NK-92 (cell line): ENCODE measurements around the gene ADARB1.

Experiments
- DNase-seq: peaks from one replicate; lab custom pipeline; 2025; ENCODE audit not compliant: unreplicated experiment; lab: John Stamatoyannopoulos, UW

Gene ADARB1

DNA sequence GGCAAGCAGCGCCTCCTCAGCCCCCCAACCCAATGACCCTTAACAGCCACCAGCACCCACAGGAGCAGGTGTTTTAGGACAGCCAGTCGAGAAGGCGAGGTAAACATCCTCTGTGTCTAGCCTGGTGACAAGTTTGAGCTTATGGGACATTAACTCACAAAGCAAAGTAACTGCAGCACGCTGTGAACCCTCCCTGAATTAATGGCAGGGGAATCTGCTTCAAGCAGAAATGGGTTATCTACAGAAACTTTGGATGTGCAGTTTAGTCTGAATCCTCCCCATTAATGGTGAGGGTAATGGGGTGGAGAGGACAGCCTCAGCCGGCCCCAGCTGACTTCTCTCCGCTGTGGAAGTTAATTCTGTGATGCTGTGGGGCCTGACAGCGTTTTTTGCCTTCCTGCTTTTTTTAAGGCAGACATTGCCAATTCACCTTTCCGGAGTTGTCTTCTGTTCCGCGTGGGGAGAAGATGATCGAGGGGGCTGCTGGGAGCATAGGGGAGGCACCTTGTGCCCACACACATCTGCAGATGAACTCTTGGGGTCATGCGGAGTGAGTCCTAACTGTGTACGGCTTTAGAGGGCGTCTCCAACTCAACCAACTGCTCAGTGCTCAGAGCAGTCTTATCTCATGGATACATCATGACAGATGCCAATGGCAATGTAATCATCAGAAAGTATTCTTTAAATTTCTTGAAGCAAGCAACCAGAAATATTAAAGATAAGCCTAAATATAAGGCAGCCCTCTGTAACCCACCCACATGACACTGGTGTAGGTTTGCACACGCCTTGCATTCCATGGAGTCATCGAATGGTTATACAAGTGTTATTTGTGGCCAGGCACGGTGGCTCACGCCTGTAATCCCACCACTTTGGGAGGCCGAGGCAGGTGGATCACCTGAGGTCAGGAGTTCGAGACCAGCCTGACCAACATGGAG is 172.3 kb downstream of the ADARB1 start:
- DNase-seq: no peak

DNA sequence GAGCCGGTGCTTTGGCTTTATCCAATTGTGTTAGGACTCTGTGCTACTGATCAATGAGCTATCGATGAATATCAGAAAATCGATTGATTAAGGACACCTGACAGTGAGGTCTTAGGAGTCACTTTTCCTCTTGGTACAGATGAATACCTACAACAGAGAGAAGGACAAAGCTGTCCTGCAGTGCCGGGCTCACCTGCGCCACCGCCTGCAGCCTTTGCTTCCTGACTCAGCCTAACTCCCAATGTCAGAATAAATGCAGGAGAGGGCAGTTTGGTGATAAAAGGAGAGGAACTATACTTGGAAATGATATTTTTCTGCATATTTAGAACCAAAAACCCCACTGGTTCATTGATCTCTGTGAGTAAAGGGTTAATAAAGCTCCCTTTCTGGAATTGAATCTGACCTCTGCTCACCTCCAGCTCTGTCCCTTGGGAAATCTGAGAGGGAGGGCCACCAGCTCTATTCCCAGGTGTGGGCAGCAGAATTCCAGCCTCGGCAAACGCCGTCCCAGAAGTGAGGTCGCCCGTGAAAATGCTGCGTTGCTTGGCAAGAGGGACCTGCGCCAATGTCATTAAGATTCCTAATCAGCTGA is 174.0 kb downstream of the ADARB1 start:
- DNase-seq: no peak

DNA sequence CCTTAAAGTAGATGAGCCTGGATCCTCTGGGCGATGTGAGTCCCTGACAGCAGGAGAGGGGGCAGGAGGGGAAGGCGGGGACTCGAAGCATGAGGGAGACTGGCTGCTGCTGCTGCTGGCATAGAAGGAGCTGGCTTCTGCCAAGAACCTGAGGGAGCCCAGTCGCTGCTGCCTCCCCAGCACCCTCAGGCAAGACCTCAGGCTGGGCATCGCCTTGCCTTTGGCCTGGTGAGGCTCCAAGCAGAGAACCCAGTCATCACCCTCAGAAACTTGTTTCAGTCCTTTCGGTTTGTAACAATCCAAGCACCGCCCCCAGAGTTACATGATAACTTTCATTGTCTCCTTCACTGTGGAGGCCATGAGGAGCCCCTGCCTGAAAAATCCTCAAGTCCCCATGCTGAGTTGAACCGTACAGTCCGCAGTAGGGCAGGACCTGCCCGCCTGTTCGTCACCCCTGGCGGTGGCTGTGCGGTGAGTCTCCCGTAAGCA is 174.6 kb downstream of the ADARB1 start:
- no peak for DNase-seq

DNA sequence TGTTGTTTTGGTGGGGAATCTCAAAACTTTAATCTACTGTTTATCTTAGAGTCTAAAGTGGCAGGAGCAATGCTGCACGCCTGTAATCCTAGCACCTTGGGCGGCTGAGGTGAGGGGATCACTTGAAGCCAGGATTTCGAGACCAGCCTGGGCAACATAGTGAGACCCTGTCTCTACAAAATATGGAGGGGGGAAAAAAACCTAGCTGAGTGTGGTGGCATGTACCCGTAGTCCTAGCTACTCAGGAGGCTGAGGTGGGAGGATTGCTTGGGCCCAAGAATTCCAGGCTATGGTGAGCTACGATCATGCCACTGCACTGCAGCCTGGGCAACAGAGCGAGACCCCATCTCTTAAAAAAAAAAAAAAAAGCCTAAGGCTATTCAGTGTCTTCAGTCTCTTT is 175.2 kb downstream of the ADARB1 start:
- DNase-seq: no peak

DNA sequence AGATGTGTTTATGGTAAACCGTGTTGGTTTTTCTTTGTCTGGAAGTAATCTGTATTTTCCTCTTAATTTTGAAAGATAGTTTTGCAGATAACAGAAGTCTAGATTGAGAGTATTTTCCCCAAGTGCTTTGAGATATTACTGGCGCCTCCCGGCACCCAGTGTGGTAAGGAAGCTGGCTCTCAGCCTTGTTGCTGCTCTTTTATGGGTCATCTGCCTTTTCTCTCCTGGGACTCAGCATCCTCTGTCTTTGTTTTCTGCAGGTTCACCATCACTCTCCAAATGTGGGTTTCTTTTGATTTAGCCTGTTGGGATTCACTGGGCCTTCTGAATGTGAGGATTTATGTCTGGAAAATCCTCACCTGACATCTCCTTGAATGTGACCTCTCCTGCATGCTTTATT is 175.9 kb downstream of the ADARB1 start:
- DNase-seq: no peak

DNA sequence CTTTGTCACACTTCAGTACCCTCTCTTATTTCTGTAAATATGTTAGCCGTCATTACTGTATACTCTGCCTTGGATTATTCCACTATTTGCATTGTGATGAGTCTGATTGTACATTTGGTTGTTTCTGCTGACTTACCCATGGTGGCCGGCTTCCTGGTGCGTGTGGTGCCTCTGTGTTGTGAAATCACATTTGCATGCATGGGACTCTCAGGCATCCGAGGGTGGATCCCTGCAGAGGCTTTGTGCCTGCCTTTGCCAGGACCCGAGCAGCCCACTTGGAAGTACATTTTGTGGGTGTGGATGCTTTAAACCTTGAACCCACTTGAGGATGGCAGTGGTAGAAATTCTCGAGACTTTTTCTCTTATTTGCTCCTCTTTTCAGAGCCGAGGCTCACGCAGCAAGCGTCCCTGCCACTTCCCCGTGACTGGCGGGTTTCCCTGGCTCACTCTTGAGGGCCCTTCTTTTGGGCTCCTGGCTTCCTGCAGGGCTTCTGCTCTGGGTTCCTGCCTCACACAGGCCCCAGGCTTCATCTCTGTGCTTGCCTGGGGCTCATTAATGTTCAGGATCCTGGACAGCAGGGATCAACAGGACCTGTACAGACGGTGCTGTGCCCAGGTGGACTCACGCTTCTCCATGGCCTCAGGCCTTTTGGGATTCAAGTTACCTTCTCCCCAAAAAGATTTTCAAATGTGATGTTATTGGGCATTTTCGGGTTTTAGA is 176.7 kb downstream of the ADARB1 start:
- DNase-seq: no peak

DNA sequence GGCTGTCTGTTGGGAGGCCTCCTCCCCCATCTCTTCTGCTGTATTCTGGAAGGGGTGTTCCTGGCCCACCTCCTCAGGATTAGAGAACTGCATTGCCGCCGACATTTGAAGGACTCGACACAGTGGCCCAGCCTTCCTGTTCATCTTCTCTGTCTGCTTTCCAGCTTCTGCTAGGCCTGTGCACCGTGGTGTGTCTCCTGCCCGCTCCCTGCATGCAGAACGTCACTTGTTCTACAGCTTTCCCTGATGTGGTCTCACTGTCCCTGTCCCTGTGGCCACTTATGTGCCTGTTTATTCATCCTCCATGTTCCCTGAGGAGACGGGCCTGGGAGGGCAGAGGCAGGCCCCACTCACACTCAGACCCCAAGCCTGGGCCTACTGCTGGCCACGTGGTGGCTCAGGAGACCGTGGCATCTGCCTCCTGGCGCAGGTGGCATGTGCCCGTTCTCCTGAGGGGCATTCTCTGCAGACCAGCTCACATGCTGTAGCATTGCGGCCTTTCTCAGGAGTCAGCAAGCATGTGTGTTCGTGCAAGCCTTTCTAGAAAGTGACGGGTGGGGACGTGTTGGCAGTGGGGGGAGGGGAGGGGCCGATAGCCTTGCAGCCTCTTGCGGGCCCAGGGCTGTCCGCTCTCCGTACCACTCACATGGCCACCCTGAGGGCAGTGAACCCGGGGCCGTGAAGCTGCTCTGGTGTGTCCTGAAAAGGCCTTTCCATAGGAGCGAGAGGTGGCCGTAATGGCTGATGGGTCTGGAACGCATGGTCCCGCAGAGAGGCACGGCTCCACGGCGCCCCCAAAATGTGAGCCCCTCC is 177.5 kb downstream of the ADARB1 start:
- DNase-seq: no peak

DNA sequence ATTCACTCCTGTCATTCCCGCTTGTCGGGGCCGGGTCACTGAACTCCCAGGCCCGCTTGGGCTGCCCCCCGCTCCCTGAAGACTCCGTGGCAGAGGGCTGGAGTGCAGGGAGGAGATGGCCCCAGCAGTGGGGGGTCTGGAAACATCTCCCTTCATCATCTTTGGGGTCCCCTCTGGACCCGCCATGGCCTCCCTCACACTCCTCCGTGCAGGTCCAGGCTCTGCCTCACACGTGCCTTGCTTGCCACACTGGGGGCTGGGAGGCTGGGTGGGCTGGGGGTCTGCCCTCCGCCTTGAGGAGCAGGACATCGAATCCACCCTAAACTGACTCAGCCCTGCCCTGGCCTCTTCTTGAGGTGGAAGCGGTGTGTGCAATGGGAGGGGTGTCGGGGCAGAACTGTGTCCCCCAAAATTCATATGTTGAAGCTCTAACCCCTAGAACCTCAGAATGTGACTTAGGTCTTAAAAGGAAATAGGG is 178.1 kb downstream of the ADARB1 start:
- DNase-seq: no peak

DNA sequence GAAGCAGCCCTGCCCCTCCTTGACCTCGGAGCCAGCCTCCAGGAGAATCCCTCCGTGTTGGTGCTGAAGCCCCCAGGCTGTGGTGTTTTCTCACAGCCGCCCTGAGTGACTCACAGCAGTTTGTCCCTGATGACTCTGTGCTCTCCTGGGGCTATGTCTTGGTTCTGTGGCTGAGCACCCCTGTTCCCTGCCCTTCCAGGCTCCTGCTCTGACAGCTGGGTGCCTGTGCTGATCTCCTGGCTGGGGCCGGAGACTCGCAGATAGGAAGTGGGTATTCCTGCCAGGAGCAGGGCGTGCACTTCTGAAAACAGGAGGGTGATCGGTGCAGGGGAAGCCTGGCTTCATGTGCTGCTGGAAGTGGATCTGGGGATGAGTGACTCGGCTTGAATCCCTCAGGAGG is 178.8 kb downstream of the ADARB1 start:
- no peak for DNase-seq

DNA sequence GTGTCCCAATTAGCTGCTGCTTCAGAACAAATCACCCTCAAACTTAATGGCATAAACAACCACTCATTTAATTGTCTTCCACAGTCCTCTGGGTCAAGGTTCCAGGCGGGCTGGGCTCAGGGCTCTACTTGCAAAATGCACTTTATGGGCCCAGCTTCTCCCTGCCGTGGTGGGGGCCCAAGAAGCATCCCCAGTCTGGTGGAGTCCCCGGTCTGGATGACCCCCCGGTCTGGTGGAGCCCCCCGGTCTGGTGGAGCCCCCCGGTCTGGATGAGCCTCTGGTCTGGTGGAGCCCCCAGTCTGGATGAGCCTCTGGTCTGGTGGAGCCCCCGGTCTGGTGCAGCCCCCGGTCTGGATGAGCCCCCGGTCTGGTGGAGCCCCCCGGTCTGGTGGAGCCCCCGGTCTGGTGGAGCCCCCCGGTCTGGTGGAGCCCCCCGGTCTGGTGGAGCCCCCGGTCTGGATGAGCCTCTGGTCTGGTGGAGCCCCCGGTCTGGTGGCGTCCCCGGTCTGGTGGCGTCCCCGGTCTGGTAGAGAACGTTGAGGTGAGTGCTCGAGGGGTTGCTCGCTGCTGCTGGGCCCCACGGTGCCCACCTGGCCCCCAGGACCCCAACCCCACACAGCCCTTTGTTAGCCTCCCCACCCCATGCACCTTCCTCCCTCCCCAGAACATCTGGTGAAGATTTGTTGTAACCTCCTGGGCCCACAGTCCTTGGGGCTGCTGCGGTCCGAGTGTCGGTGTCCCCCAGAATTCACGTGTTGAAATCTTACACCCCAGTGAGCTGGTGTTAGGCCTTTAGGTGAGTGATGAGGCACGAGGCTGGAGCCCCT is 179.5 kb downstream of the ADARB1 start:
- DNase-seq: no peak

DNA sequence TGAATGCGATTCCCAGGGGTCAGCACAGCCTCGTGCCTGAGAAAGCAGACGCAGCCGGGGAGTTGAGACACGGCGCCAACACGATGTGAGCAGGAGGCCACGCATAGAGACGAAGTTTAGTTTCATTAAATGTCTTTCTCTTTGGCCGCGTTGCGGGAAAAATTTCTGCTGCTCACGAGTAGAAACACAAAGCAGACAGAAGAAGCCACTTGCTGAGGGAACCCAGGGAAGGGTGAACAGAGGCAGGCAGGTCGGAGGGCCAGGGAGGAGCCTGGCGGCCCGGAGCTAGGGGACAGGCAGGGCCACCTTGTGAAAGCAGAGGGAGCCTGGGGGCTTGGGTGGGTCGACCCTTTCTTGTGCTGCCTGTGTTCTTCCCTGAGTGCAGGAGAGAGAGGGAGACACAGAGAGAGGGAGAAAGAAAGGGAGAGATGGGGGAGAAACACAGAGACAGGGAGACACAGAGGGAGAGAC is 180.1 kb downstream of the ADARB1 start:
- no peak for DNase-seq

DNA sequence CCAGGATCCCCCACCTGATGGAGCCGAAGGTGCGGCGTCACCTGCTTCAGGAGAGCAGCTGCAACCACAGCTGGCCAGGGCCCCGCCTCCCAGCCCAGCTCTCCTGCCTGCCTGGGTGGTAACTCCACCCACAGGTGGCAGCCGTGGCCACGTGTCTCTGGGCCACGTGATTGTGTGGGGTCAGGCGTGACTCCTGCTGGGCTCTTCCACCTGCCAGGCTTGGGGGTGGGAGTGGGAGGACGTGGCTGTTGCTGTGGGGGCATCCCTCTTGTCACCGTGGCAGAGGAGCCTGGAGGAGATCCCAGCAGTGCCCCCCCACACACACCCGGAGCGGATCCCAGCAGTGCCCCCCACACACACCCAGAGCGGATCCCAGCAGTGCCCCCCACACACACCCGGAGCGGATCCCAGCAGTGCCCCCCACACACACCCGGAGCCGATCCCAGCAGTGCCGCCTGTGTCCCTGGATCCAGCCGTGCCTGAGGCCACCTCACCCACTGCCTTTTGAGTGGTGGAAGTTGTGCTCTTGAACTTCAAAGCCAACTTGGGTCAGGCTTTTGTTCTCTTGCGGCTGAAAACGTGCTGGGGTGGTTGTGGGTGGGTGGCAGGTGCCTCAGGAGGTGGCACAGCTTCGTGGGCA is 181.1 kb downstream of the ADARB1 start:
- no peak for DNase-seq

DNA sequence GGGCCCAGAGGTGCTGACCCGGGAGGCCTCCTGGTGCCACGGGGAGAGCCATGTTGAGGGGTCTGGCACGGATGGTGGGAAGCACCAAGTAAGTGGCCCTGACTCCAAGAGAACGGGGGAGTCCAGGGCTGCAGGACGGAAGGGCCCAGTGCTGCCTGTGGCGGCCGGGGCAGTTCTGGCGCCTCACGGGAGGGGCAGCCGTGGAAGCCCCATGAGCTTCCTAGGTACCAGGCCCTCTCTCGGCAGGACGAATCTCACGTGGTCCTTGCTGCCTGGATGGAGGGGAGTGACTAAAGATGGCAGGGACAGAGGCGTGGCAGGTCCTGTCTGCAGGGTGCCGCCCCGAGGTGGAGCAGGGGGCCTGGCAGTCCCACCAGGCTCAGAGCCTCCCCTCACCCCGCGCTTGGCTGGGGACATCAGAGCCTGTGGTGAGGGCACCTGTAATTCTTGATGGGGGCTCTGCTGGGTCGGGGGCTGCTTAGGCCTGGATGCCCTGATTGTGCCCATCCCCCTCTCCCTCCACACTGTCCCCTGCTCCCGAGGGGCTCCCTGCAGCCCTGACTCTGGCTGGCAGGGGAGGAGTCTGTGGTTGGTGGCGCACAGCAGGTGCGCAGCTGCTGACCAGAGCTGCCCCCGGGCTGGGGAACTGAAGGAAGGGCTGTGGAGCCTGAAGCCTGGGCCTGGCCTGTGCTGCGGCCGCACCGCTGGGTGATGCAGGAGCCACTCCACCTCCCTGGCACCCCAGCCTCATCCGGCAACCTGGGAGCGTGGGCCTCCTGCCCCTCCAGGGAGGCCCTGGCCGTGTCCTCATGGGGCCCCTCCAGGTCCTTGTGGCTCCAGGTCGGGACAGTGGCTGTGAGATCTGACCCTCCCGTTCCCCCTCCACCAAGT is 181.9 kb downstream of the ADARB1 start:
- no peak for DNase-seq

DNA sequence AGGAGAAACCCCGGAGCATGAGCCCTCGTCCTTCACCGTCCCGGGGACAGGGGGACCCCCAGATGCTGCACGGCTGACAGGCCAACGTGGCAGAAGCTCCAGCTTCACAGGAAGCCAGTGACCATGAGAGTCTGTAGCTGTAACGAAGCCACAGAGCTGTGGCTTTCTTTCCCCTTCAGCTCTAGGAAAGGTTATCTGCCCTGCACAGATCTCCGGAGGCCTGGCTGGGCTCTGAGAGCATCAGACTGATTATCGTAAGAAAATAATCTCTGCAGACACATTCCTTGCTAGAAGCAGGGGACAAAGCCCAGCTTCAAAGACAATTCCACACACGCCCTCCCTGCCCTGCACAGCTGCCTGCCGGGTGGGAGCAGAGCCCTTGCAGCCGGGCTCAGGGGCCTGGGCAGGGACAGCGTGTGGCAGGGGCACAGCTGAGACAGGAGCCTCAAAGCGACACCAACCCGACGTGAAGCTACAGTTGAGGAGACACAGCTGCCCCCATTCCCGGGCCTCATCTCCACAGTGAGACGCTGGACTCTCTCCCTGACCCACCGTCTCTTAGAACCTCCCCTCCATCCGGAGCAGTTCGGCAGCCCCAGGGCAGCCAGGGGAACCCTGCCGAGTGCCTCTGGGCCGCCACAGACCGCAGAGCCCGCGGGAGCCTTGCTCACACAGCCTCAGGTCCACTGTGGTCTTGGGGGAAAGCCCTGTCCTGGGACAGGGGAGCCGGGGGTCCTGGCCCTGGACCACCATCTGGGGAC is 182.7 kb downstream of the ADARB1 start:
- no peak for DNase-seq

DNA sequence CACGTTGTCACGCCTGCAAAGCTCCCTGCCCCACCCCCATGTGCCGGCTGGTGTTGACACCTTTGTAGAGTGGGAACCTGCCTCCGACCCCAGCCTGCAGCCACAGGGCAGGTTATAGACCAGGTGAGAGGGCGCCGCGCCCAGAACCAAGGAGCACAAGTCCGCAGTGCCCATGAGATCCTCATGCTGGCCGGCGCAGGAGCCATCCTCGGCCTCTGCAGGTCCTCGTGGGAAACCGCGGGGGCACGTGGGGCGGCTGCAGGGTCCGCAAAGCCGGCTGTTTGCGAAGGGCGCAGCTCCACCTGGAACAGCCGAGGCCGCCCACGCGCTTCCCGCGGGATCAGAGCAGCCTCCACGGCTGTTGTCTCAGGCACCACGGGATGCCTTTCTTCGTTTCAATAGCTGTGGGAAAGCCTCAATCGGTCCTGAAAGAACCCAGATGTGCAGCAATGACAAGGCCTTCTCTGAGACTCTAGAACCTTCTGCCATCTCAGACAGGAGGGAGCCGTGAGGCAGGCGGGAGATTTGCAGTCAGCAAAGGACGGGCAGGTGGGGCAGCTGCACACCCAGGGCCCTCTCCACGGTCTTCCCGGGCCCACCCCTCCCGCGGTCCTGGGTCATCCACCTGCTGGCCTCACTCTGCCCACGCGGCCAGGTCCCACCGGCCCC is 183.4 kb downstream of the ADARB1 start:
- DNase-seq: no peak

DNA sequence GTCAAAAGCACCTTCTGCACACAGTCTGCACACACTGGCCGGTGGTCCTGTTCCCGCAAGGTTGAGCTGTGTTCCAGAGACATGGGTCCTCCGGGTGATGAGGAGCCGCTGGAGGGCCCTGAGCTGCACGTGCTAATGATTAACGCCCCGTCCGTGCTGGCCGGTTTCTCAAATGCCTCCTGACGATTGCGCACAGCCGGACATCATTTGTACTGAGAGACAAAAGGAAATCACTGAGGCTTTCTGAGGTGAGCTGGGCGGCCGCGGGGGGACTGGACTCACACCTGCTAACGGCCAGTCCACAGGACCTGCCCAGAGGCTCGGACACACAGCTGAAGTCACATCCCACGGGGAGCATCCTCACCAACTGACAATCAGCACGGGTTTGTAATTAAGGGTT is 184.1 kb downstream of the ADARB1 start:
- DNase-seq: no peak

DNA sequence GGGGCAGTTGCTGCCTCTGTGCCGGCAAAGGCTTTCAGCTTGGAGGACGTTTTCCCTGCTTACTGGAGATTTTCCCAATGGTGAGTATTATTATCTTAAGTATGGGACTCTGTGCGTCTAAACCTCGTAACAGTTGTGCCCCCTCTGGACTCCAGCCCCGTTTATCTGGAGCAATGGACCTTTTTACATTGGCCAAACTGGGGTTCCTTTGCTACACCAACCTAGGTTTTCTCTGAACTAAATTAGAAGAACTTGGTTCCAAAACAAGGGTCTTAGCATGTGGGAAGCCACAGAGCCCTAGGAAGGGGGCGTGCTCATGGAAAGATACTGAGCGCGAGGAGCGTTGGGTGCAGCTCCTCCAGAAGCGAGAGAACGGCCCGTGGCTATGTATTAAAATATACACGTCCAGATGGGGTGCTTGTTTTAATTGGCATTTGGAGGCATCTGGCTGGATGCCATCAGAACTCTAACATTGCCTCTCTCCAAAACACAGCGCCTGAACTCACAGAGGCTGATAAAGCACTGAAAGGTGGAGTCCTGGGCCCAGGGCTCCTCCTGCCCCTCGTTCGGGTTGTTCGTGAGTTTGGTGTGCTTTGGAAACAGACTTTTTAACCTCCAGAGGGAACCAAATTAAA is 184.9 kb downstream of the ADARB1 start:
- no peak for DNase-seq
